HepG2 (cell line): ENCODE results near the gene TFEB. TPM values are rescaled to one million over a fixed set of nuclear protein-coding genes. Genes with fewer than 3 reads are reported as not detected.

Source experiments
- ATF4 ChIP-seq, 2 experiments: fragments of 450-650 bp in 1 of 2; sonication (generic) in 1 of 2; formaldehyde crosslinking; IDR thresholded peaks; 2 replicates each; pipeline versions ENCODE4 v1.5.0 to v1.8.0; 2020 to 2022; ENCODE audit warnings: mild to moderate bottlenecking in 1 of 2, missing genetic modification reagents in 1 of 2
- CAMTA2 ChIP-seq: sonication (generic); formaldehyde crosslinking; IDR thresholded peaks from 2 replicates; pipeline ENCODE4 v1.4.0; 2020; ENCODE audit warnings: mild to moderate bottlenecking, missing genetic modification reagents, borderline replicate concordance
- EZH2 ChIP-seq: conservative IDR thresholded peaks from 2 replicates; pipeline ENCODE4 v1.6.1; 2012; ENCODE audit warnings: mild to moderate bottlenecking, low read depth, low read length, moderate library complexity
- HES4 ChIP-seq: sonication (generic); formaldehyde crosslinking; IDR thresholded peaks from 2 replicates; pipeline ENCODE4 v1.9.0; 2021; ENCODE audit warnings: mild to moderate bottlenecking, missing genetic modification reagents, borderline replicate concordance
- HOXD1 ChIP-seq: sonication (generic); formaldehyde crosslinking; IDR thresholded peaks from 2 replicates; pipeline ENCODE4 v1.5.0; 2020; ENCODE audit warnings: missing genetic modification reagents
- JDP2 ChIP-seq: sonication (generic); formaldehyde crosslinking; IDR thresholded peaks from 2 replicates; pipeline ENCODE4 v1.8.1; 2022; ENCODE audit warnings: missing genetic modification reagents, borderline replicate concordance
- MED13 ChIP-seq: sonication (generic); formaldehyde crosslinking; IDR thresholded peaks from 2 replicates; pipeline ENCODE4 v1.5.0; 2020; ENCODE audit warnings: missing genetic modification reagents
- MTF2 ChIP-seq: sonication (generic); formaldehyde crosslinking; IDR thresholded peaks from 2 replicates; pipeline ENCODE4 v1.5.0; 2020; ENCODE audit warnings: missing genetic modification reagents, borderline replicate concordance
- MYPOP ChIP-seq: sonication (generic); formaldehyde crosslinking; IDR thresholded peaks from 2 replicates; pipeline ENCODE4 v1.8.1; 2023; ENCODE audit warnings: mild to moderate bottlenecking, moderate library complexity, missing genetic modification reagents
- RAD21 ChIP-seq: fragments of 450-650 bp; formaldehyde crosslinking; IDR thresholded peaks from 2 replicates; pipeline ENCODE4 v1.5.0; 2020; ENCODE audit warnings: mild to moderate bottlenecking
- SKI ChIP-seq: fragments of 450-650 bp; IDR thresholded peaks from one replicate; pipeline ENCODE4 v1.6.1; 2018; ENCODE audit warnings: mild to moderate bottlenecking; ENCODE audit not compliant: partially characterized antibody
- SMYD3 ChIP-seq: sonication (generic); formaldehyde crosslinking; IDR thresholded peaks from 2 replicates; pipeline ENCODE4 v1.8.1; 2023; ENCODE audit warnings: mild to moderate bottlenecking, missing genetic modification reagents
- TERF1 ChIP-seq: sonication (generic); formaldehyde crosslinking; IDR thresholded peaks from 2 replicates; pipeline ENCODE4 v1.8.0; 2022; ENCODE audit warnings: mild to moderate bottlenecking, missing genetic modification reagents, moderate library complexity
- TFDP2 ChIP-seq: sonication (generic); formaldehyde crosslinking; IDR thresholded peaks from 2 replicates; pipeline ENCODE4 v1.4.0; 2020; ENCODE audit warnings: missing genetic modification reagents
- TRIM22 ChIP-seq: fragments of 450-650 bp; IDR thresholded peaks from 2 replicates; pipeline ENCODE4 v1.6.1; 2017
- ZBTB20 ChIP-seq: sonication (generic); formaldehyde crosslinking; IDR thresholded peaks from 2 replicates; pipeline ENCODE4 v1.8.1; 2023; ENCODE audit warnings: missing genetic modification reagents, low read depth, mild to moderate bottlenecking, borderline replicate concordance
- ZFP82 ChIP-seq: sonication (generic); formaldehyde crosslinking; IDR thresholded peaks from 2 replicates; pipeline ENCODE4 v1.5.1; 2020; ENCODE audit warnings: mild to moderate bottlenecking, missing genetic modification reagents, borderline replicate concordance
- ZMYM4 ChIP-seq: sonication (generic); formaldehyde crosslinking; IDR thresholded peaks from 2 replicates; pipeline ENCODE4 v1.8.1; 2023; ENCODE audit warnings: mild to moderate bottlenecking, missing genetic modification reagents
- ZNF232 ChIP-seq: sonication (generic); formaldehyde crosslinking; IDR thresholded peaks from 2 replicates; pipeline ENCODE4 v1.4.0; 2020; ENCODE audit warnings: missing genetic modification reagents, borderline replicate concordance
- ZNF3 ChIP-seq: IDR thresholded peaks from 2 replicates; pipeline ENCODE4 v1.7.0; 2017; ENCODE audit warnings: inconsistent platforms
- polyA plus RNA-seq, 8 experiments: library from polyadenylated mRNA; depleted of rRNA in 3 of 8; stranded (reverse) in 7 of 8; unstranded in 1 of 8; fragments of >200 nt; fragmentation: Illumina TruSeq in 4 of 8; extraction: Trizol in 4 of 8; gene quantifications; 2 replicates each; pipeline versions ENCODE4 v1.2.1 to v1.2.3, GENCODE V29; 2011 to 2016; ENCODE audit warnings: low read depth in 4 of 8, missing spikeins in 1 of 8, mixed read lengths in 1 of 8; ENCODE audit not compliant: insufficient read depth in 1 of 8
- total RNA-seq, 5 experiments: library from RNA; depleted of rRNA; stranded (reverse); fragments of >200 nt; fragmentation: Illumina TruSeq; extraction: Trizol; gene quantifications; 2 replicates each; pipeline ENCODE4 v1.2.3, GENCODE V29; 2016; ENCODE audit warnings: low read depth in 1 of 5

TFEB gene
- total and polyA plus RNA-seq, 2 of the 13 experiments (the other 11 are each of a cell fraction or from before 2014, with no cell fraction given) = 13.3 to 18.7 TPM

- no peak for TF ChIP-seq ZFP82
- no peak for TF ChIP-seq JDP2 (CRISPR knock-in tag)
- no peak for TF ChIP-seq ZMYM4 (CRISPR knock-in tag)
- TF ChIP-seq ZBTB20 = no peak
- no peak for TF ChIP-seq MYPOP (CRISPR knock-in tag)
- no peak for TF ChIP-seq TERF1 (CRISPR knock-in tag)
- TF ChIP-seq MED13 (CRISPR knock-in tag) = no peak; the same call in 1 of the 2 replicates
- no peak for TF ChIP-seq CAMTA2
- no peak for TF ChIP-seq RAD21 (CRISPR knock-in tag)
- TF ChIP-seq SMYD3 (CRISPR knock-in tag) = no peak
- TF ChIP-seq ZNF232 = peak; percentile 72; the same call in 1 of the 2 replicates
- no peak for TF ChIP-seq ZNF3 (CRISPR knock-in tag)
- no peak for TF ChIP-seq TRIM22
- 0 out of 2 replicates have a peak, but pooled peaks have one; percentile 8 for TF ChIP-seq TFDP2 (CRISPR knock-in tag)
- TF ChIP-seq HOXD1 (CRISPR knock-in tag) = no peak
- TF ChIP-seq ATF4 (CRISPR knock-in tag; IDR thresholded peaks at IDR 0.05) = no peak
- TF ChIP-seq MTF2 (CRISPR knock-in tag) = no peak
- no peak for TF ChIP-seq HES4 (CRISPR knock-in tag)
- no peak for TF ChIP-seq SKI
- TF ChIP-seq EZH2 = no peak
Observed at GRCh38 chr6:41734666-41735426, 562 bp downstream of the TFEB start (continued).
